Tibial artery (tissue), 4 donors: Measurements from ENCODE around the gene PRMT7.

Source experiments
- DNase-seq, 2 donors: peaks; one replicate each; pipeline ENCODE4 v3.0.0-alpha.2; 2019
- H3K27ac ChIP-seq, 2 donors: fragments of 200-600 bp; sonication (generic) in 1 of 2; 1 replicate in 1 of 2; 2 replicates in 1 of 2; pipeline ENCODE4 v1.5.1; 2018 to 2019; ENCODE audit warnings: mild to moderate bottlenecking in 1 of 2
- H3K27me3 ChIP-seq, 2 donors: fragments of 200-600 bp; sonication (generic) in 1 of 2; one replicate each; pipeline versions ENCODE4 v1.5.1 to v1.6.0; 2016 to 2019
- H3K36me3 ChIP-seq, 3 donors: fragments of 200-600 bp; sonication (generic) in 2 of 3; one replicate each; pipeline ENCODE4 v1.5.1; 2016 to 2019; ENCODE audit warnings: mild to moderate bottlenecking in 2 of 3
- H3K4me1 ChIP-seq, 4 donors: fragments of 200-600 bp; sonication (generic) in 2 of 4; 1 replicate in 3 of 4; 2 replicates in 1 of 4; pipeline ENCODE4 v1.5.1; 2016 to 2019
- H3K4me3 ChIP-seq, 2 donors: fragments of 200-600 bp; sonication (generic) in 1 of 2; 1 replicate in 1 of 2; 2 replicates in 1 of 2; pipeline ENCODE4 v1.5.1; 2018 to 2019; ENCODE audit warnings: mild to moderate bottlenecking in 2 of 2
- H3K9me3 ChIP-seq, 3 donors: fragments of 200-600 bp; sonication (generic) in 1 of 3; one replicate each; pipeline ENCODE4 v1.5.1; 2016 to 2019
- intact Hi-C: fragments of 100-400 bp; cut with DNase I; formaldehyde crosslinking; loops from one replicate; pipeline ENCODE4 v1.15.0; 2023; ENCODE audit warnings: low total_unique reads
- TF ChIP-seq, protein P1 (sequence below), 2 experiments: fragments of 200-600 bp in 1 of 2; fragments of 450-650 bp in 1 of 2; IDR thresholded peaks; one replicate each; pipeline ENCODE4 v1.5.1; 2017 to 2019; ENCODE audit warnings: antibody characterized with exemption in 2 of 2, mild to moderate bottlenecking in 1 of 2, moderate library complexity in 1 of 2

Gene PRMT7

DNA sequence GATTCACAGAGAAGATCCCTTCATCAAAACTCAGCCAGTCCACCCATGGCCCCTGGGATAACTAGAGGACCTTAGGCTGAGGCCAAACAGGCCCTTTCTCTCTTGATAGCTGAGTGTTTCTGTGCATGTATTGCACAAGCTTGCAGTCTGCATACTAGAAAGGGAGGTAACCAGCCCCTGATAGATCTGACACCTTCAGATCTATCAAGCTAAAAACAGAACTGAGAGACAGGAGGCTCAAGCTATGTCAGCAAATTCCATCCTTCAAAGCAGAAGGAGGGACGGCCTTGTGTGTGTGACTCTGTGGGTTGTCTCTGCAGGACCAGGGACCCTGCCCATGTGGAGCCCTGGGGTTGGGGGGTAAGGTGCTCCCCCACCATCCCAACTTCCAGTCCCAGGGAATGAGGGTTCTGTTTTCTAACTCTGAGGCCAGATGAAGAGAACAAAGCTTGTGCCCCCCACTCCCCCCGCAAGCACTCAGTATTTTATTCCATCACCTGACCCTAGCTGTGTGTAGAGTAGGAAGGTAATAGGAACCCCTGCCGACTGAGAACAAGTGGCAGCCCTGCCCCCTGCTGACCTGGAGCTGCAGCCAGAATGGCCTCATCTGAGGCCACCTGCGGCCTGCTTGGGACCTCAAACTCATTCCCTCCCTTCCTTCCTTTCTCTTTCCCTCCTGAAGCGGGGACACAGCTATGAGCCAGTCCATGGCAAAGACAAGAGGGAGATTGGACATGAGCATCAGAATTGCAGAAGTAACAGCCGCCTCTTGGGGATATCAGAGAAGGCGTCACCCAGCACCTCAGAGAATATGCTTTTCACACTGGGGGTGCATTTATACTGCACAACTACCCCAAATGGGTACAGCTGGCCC lies 73.7 kb downstream of the PRMT7 start:
- TF ChIP-seq, protein P1, sequence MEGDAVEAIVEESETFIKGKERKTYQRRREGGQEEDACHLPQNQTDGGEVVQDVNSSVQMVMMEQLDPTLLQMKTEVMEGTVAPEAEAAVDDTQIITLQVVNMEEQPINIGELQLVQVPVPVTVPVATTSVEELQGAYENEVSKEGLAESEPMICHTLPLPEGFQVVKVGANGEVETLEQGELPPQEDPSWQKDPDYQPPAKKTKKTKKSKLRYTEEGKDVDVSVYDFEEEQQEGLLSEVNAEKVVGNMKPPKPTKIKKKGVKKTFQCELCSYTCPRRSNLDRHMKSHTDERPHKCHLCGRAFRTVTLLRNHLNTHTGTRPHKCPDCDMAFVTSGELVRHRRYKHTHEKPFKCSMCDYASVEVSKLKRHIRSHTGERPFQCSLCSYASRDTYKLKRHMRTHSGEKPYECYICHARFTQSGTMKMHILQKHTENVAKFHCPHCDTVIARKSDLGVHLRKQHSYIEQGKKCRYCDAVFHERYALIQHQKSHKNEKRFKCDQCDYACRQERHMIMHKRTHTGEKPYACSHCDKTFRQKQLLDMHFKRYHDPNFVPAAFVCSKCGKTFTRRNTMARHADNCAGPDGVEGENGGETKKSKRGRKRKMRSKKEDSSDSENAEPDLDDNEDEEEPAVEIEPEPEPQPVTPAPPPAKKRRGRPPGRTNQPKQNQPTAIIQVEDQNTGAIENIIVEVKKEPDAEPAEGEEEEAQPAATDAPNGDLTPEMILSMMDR (IDR thresholded peaks at IDR 0.05) = no peak
- Histone ChIP-seq H3K4me1 (no peaks in the 10 kb centered on the region), H3K27me3 (peaks cover 0 to 9% of the 10 kb centered on the region in 2 donors), H3K27ac (no peak overlapping the region), H3K36me3 (no peaks in the 10 kb centered on the region), H3K9me3 (no peaks in the 10 kb centered on the region), H3K4me3 (no peak overlapping the region)
- no peak for DNase-seq
- intact Hi-C loops = no loop called here

DNA sequence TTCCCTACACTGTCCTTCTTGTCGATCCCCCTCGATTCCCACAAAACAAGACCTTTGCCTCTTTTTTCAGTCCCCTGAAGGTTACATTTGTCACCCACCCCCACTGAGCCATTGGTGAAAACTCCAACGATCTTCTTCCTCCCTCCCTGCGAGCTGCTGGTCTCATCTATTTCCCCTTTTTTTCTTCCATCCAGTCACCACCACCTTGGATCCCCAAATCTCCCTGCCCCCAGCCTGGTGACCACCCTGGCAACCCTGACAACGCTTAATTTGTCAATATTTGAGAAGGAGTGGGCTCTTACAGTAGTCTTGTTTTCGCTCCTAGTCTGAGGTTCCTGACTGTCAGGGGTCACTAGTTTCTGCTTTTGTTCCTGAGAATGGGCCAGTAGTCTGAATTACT lies 74.6 kb downstream of the PRMT7 start:
- no peaks in the 10 kb centered on the region for H3K4me1 ChIP-seq
- no peak overlapping the region for H3K4me3 ChIP-seq

DNA sequence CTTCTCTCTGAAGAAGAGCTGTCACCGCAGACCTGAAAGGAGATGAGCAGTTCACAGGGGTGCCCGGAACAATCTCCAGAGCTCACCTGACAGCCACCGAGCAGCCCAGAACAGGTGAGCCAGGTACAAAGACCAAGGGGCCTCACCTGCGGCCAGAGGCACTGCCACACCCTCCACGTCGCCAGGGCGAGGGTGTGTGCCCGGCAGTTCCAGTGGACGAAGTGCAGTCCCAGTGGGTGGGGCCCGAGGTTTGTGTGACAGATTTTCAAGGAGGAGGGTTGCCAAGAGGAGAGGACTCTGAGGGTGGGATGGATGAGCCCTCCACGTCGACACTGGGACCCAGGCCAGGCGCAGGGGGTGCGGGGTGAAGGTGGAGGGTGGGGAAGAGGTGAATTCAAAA lies 75.8 kb downstream of the PRMT7 start:
- TF ChIP-seq, protein P1 (IDR thresholded peaks at IDR 0.05) = no peak
- no peak for DNase-seq
- intact Hi-C loops = no loop called here
- H3K9me3 ChIP-seq = no peaks in the 10 kb centered on the region
- H3K27ac ChIP-seq = no peak overlapping the region
- H3K4me3 ChIP-seq = no peak overlapping the region
- no peaks in the 10 kb centered on the region for H3K4me1 ChIP-seq
- H3K27me3 ChIP-seq = peaks cover 0 to 9% of the 10 kb centered on the region in 2 donors
- no peaks in the 10 kb centered on the region for H3K36me3 ChIP-seq

More for the DNA sequence above, 74.6 kb downstream of the PRMT7 start:
- H3K27me3 ChIP-seq = peaks cover 0 to 9% of the 10 kb centered on the region in 2 donors
- intact Hi-C loops = no loop called here
- DNase-seq = no peak
- no peak overlapping the region for H3K27ac ChIP-seq
- no peaks in the 10 kb centered on the region for H3K36me3 ChIP-seq
- TF ChIP-seq, protein P1 (IDR thresholded peaks at IDR 0.05) = no peak
- H3K9me3 ChIP-seq = no peaks in the 10 kb centered on the region

DNA sequence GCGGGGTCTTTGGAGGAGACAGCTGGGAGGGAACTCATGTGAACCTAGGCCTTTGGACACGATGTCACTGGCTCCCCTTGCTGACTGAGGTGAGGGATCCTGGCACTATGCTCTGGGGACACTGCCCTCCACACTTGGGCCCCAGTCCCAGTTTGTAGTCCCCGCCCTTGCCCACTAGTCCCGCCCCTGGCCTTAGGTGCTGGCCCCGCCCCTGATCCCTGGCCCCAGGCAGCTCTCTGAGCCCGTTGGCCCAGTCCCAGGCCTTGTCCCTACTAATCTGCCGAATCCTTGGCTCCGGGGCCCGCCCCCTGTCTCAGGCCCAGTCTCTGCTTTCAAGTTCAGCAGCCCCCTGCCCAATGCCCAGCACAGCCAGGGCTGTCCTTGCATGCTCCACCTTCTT lies 76.5 kb downstream of the PRMT7 start:
- H3K4me3 ChIP-seq = no peak overlapping the region
- H3K4me1 ChIP-seq = no peaks in the 10 kb centered on the region
- DNase-seq = no peak
- no peaks in the 10 kb centered on the region for H3K36me3 ChIP-seq
- TF ChIP-seq, protein P1 (IDR thresholded peaks at IDR 0.05) = no peak
- intact Hi-C loops = no loop called here
- H3K27me3 ChIP-seq = peaks cover 0 to 9% of the 10 kb centered on the region in 2 donors
- no peak overlapping the region for H3K27ac ChIP-seq
- H3K9me3 ChIP-seq = no peaks in the 10 kb centered on the region

DNA sequence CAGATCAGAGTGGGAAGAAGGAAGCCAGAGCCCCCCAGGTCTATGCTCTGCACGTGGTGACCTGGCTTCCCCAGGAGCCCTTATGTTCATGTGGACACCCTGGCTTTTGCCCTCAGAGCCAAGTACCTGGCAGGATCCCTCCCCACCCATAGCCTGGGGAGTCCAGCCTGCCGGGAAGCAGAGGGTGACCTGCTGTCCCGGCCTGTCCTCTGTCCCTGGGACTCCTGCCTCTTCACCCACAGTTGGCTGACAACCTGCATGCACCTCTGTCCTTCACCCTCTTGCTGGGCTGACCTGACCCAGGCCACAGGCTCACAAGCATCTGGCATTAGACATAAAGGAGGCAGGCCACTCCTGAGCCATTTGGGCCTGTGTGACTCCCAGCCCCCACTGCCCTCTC lies 77.3 kb downstream of the PRMT7 start:
- DNase-seq = no peak
- peaks cover 0 to 9% of the 10 kb centered on the region in 2 donors for H3K27me3 ChIP-seq
- H3K27ac ChIP-seq = no peak overlapping the region
- TF ChIP-seq, protein P1 (IDR thresholded peaks at IDR 0.05) = no peak
- no peaks in the 10 kb centered on the region for H3K9me3 ChIP-seq
- no peak overlapping the region for H3K4me3 ChIP-seq
- H3K4me1 ChIP-seq = no peaks in the 10 kb centered on the region
- intact Hi-C loops = no loop called here
- no peaks in the 10 kb centered on the region for H3K36me3 ChIP-seq
